ENCODE measurements around the gene RAET1L.

- no peak for TF ChIP-seq CTCF (IDR thresholded peaks at IDR 0.05)
- no peak for TF ChIP-seq POLR2AphosphoS5 (IDR thresholded peaks at IDR 0.05)
- no peak for TF ChIP-seq POLR2A (IDR thresholded peaks at IDR 0.05)
Measured at GRCh38 chr6:149995235-149995750, 30.0 kb downstream of the RAET1L start.

Data from breast epithelium (tissue), 3 donors.